H9 (cell line): ENCODE results near the gene SNX25. TPM values are rescaled to one million over a fixed set of nuclear protein-coding genes. Genes with fewer than 3 reads are reported as not detected.

Source experiments
- DNase-seq: peaks from one replicate; pipeline ENCODE4 v3.0.0-alpha.2; 2017
- H2AFZ ChIP-seq: one replicate; pipeline ENCODE4 v1.6.1; 2013; ENCODE audit warnings: mild to moderate bottlenecking, low read length, control low read depth, moderate library complexity
- H2AK5ac ChIP-seq: 2 replicates; pipeline ENCODE4 v1.6.1; 2013; ENCODE audit warnings: low read length, control low read depth, mixed read lengths; ENCODE audit not compliant: insufficient read length
- H2BK120ac ChIP-seq: one replicate; pipeline ENCODE4 v1.6.1; 2013; ENCODE audit warnings: low read depth, mild to moderate bottlenecking, low read length, control low read depth, inconsistent platforms; ENCODE audit not compliant: poor library complexity, severe bottlenecking
- H2BK12ac ChIP-seq: 2 replicates; pipeline ENCODE4 v1.6.1; 2013; ENCODE audit warnings: low read length, control low read depth, mixed read lengths, low read depth; ENCODE audit not compliant: insufficient read length
- H2BK15ac ChIP-seq: 2 replicates; pipeline ENCODE4 v1.6.1; 2013; ENCODE audit warnings: low read depth, low read length, control low read depth
- H2BK20ac ChIP-seq: one replicate; pipeline ENCODE4 v1.6.1; 2013; ENCODE audit warnings: low read depth, mild to moderate bottlenecking, low read length, control low read depth, inconsistent platforms; ENCODE audit not compliant: poor library complexity, severe bottlenecking
- H2BK5ac ChIP-seq: 2 replicates; pipeline ENCODE4 v1.6.1; 2013; ENCODE audit warnings: low read length, control low read depth, mixed read lengths; ENCODE audit not compliant: insufficient read length
- H3K14ac ChIP-seq: 2 replicates; pipeline ENCODE4 v1.6.1; 2013; ENCODE audit warnings: low read length, control low read depth; ENCODE audit not compliant: insufficient read depth
- H3K18ac ChIP-seq: 2 replicates; pipeline ENCODE4 v1.6.1; 2013; ENCODE audit warnings: low read depth, mild to moderate bottlenecking, mixed read lengths, low read length, control low read depth; ENCODE audit not compliant: insufficient read length
- H3K23ac ChIP-seq: 2 replicates; pipeline ENCODE4 v1.6.1; 2013; ENCODE audit warnings: low read length, control low read depth, mixed read lengths, low read depth; ENCODE audit not compliant: insufficient read length
- H3K23me2 ChIP-seq: 2 replicates; pipeline ENCODE4 v1.6.1; 2013; ENCODE audit warnings: low read depth, mild to moderate bottlenecking, mixed read lengths, low read length, control low read depth; ENCODE audit not compliant: insufficient read length, poor library complexity, severe bottlenecking
- H3K27ac ChIP-seq: 2 replicates; pipeline ENCODE4 v1.5.1; 2013; ENCODE audit warnings: low read length, control low read depth, mixed read lengths, low read depth; ENCODE audit not compliant: insufficient read length
- H3K27me3 ChIP-seq: 2 replicates; pipeline ENCODE4 v1.6.1; 2013; ENCODE audit warnings: low read length, control low read depth, inconsistent platforms; ENCODE audit not compliant: insufficient read depth
- H3K4ac ChIP-seq: 2 replicates; pipeline ENCODE4 v1.6.1; 2013; ENCODE audit warnings: low read depth, mild to moderate bottlenecking, control low read depth, inconsistent platforms, low read length, moderate library complexity
- H3K4me1 ChIP-seq: 2 replicates; pipeline ENCODE4 v1.6.1; 2013; ENCODE audit warnings: low read length, control low read depth, inconsistent platforms; ENCODE audit not compliant: insufficient read depth
- H3K4me2 ChIP-seq: 2 replicates; pipeline ENCODE4 v1.6.1; 2013; ENCODE audit warnings: low read length, control low read depth, mixed read lengths; ENCODE audit not compliant: insufficient read length, insufficient read depth
- H3K56ac ChIP-seq: 2 replicates; pipeline ENCODE4 v1.6.1; 2013; ENCODE audit warnings: low read depth, mild to moderate bottlenecking, mixed read lengths, low read length, control low read depth; ENCODE audit not compliant: insufficient read length
- H3K79me1 ChIP-seq: 2 replicates; pipeline ENCODE4 v1.6.1; 2013; ENCODE audit warnings: low read depth, mild to moderate bottlenecking, moderate library complexity, low read length, control low read depth, inconsistent platforms; ENCODE audit not compliant: insufficient read depth, poor library complexity, severe bottlenecking
- H3K79me2 ChIP-seq: 2 replicates; pipeline ENCODE4 v1.6.1; 2013; ENCODE audit warnings: low read length, control low read depth, inconsistent platforms; ENCODE audit not compliant: insufficient read depth
- H3K9ac ChIP-seq: 2 replicates; pipeline ENCODE4 v1.6.1; 2013; ENCODE audit warnings: low read length, control low read depth, mixed read lengths; ENCODE audit not compliant: insufficient read length; ENCODE audit errors: extremely low read depth
- H3K9me3 ChIP-seq: one replicate; pipeline ENCODE4 v1.6.1; 2013; ENCODE audit warnings: low read depth, low read length, inconsistent platforms; ENCODE audit not compliant: control insufficient read depth
- H3T11ph ChIP-seq: one replicate; pipeline ENCODE4 v1.6.1; 2013; ENCODE audit warnings: mild to moderate bottlenecking, low read length, control low read depth, inconsistent platforms
- H4K20me1 ChIP-seq: one replicate; pipeline ENCODE4 v1.6.1; 2013; ENCODE audit not compliant: control insufficient read depth, insufficient read length, insufficient read depth
- H4K5ac ChIP-seq: 2 replicates; pipeline ENCODE4 v1.6.1; 2013; ENCODE audit warnings: low read depth, mild to moderate bottlenecking, mixed read lengths, low read length, control low read depth; ENCODE audit not compliant: insufficient read length
- H4K8ac ChIP-seq: replicated peaks from 2 replicates; pipeline ENCODE4 v1.6.1; 2013; ENCODE audit warnings: low read length, control low read depth, mixed read lengths, low read depth; ENCODE audit not compliant: insufficient read length
- H4K91ac ChIP-seq: 2 replicates; pipeline ENCODE4 v1.6.1; 2013; ENCODE audit warnings: low read depth, mild to moderate bottlenecking, moderate library complexity, mixed read lengths, low read length, control low read depth; ENCODE audit not compliant: insufficient read length
- H3K27ac Mint-ChIP-seq, 3 experiments: 2 replicates in 2 of 3; 3 replicates in 1 of 3; pipeline ENCODE4 v1.8.0; 2020 to 2021; ENCODE audit warnings: mixed read lengths in 3 of 3, mild to moderate bottlenecking in 1 of 3, moderate library complexity in 1 of 3
- H3K27me3 Mint-ChIP-seq: 2 replicates; pipeline ENCODE4 v1.8.0; 2021; ENCODE audit warnings: low read depth, mild to moderate bottlenecking, moderate library complexity, mixed read lengths
- H3K36me3 Mint-ChIP-seq, 3 experiments: 2 replicates in 2 of 3; 3 replicates in 1 of 3; pipeline ENCODE4 v1.8.0; 2020 to 2021; ENCODE audit warnings: low read depth in 3 of 3, mixed read lengths in 3 of 3; ENCODE audit not compliant: insufficient read depth in 1 of 3
- H3K4me1 Mint-ChIP-seq, 2 experiments: 2 replicates each; pipeline ENCODE4 v1.8.0; 2020; ENCODE audit warnings: mixed read lengths in 2 of 2
- H3K4me3 Mint-ChIP-seq, 2 experiments: 2 replicates in 1 of 2; 3 replicates in 1 of 2; pipeline ENCODE4 v1.8.0; 2020 to 2021; ENCODE audit warnings: mild to moderate bottlenecking in 2 of 2, mixed read lengths in 2 of 2, moderate library complexity in 1 of 2
- H3K9me3 Mint-ChIP-seq, 2 experiments: 2 replicates in 1 of 2; 3 replicates in 1 of 2; pipeline ENCODE4 v1.8.0; 2020; ENCODE audit warnings: mild to moderate bottlenecking in 2 of 2, mixed read lengths in 2 of 2, moderate library complexity in 1 of 2
- WGBS: extraction: QIAGEN DNeasy Blood & Tissue Kit; methylation state at CpG from one replicate; pipeline ENCODE4 v1.1.7; 2013; ENCODE audit warnings: missing lambda C conversion rate, low lambda C conversion rate, mixed read lengths; ENCODE audit not compliant: insufficient read length; ENCODE audit errors: extremely low coverage; 5-methylcytosine and 5-hydroxymethylcytosine counted together
- total RNA-seq: library from RNA; stranded (reverse); gene quantifications from 2 replicates; pipeline ENCODE4 v1.2.1, GENCODE V29; 2021
- TF ChIP-seq, protein P1 (sequence below): fragments of 200-600 bp; sonication (generic); conservative IDR thresholded peaks from 3 replicates; pipeline ENCODE4 v1.8.0; 2021; ENCODE audit warnings: antibody characterized with exemption, mild to moderate bottlenecking

Gene SNX25
- total RNA-seq, 1 experiment from 2014 or later = 28.2 TPM

GRCh38 chr4:185243879-185244278, 34.5 kb downstream of the SNX25 start:
- Histone ChIP-seq H3K27ac (no peak overlapping the region), H4K5ac (no peak overlapping the region), H2AFZ (no peak overlapping the region), H3K79me2 (no peaks in the 10 kb centered on the region), H4K91ac (no peak overlapping the region), H3T11ph (no peak overlapping the region), H4K8ac (no peak overlapping the region), H2BK20ac (no peak overlapping the region), H2BK5ac (no peak overlapping the region), H3K27me3 (no peaks in the 10 kb centered on the region), H3K56ac (no peak overlapping the region), H3K9ac (no peak overlapping the region), H2BK15ac (no peak overlapping the region), H3K14ac (no peak overlapping the region), H2BK120ac (no peak overlapping the region), H3K9me3 (no peaks in the 10 kb centered on the region), H3K18ac (no peak overlapping the region), H4K20me1 (no peaks in the 10 kb centered on the region), H2AK5ac (no peak overlapping the region), H3K4ac (no peak overlapping the region), H3K4me2 (no peak overlapping the region), H3K23me2 (no peaks in the 10 kb centered on the region), H2BK12ac (no peak overlapping the region), H3K23ac (no peak overlapping the region), H3K79me1 (no peaks in the 10 kb centered on the region), H3K4me1 (no peaks in the 10 kb centered on the region)
- Mint-ChIP-seq H3K4me3 (no peak overlapping the region), H3K36me3 (peaks cover 10 to 24% (median 19%) of the 10 kb centered on the region in 3 experiments; a peak in 6 of 7 replicates), H3K27me3 (no peaks in the 10 kb centered on the region), H3K9me3 (peaks cover 14 to 15% of the 10 kb centered on the region in 2 experiments), H3K4me1 (peaks cover 0 to 10% of the 10 kb centered on the region in 2 experiments; a peak in 2 of 4 replicates), H3K27ac (no peak overlapping the region)
- TF ChIP-seq, protein P1, sequence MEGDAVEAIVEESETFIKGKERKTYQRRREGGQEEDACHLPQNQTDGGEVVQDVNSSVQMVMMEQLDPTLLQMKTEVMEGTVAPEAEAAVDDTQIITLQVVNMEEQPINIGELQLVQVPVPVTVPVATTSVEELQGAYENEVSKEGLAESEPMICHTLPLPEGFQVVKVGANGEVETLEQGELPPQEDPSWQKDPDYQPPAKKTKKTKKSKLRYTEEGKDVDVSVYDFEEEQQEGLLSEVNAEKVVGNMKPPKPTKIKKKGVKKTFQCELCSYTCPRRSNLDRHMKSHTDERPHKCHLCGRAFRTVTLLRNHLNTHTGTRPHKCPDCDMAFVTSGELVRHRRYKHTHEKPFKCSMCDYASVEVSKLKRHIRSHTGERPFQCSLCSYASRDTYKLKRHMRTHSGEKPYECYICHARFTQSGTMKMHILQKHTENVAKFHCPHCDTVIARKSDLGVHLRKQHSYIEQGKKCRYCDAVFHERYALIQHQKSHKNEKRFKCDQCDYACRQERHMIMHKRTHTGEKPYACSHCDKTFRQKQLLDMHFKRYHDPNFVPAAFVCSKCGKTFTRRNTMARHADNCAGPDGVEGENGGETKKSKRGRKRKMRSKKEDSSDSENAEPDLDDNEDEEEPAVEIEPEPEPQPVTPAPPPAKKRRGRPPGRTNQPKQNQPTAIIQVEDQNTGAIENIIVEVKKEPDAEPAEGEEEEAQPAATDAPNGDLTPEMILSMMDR = no peak
- no CpG with 5 or more reads among the region's 4 CpGs for WGBS
- DNase-seq = no peak
